T47D (cell line): Measurements from ENCODE around the gene OR4C16.

Source experiments
- DNase-seq, 2 experiments: peaks; one replicate each; pipeline versions ENCODE4 v3.0.0 to v3.0.0-alpha.2; 2011 to 2012; ENCODE audit warnings: low read depth in 1 of 2, low spot score in 1 of 2
- JUND ChIP-seq: IDR thresholded peaks from 2 replicates; pipeline ENCODE4 v1.6.1; 2012; ENCODE audit warnings: low read depth
- in situ Hi-C: cut with HindIII; loops from 2 replicates; pipeline ENCODE4 v1.10.0; 2016; ENCODE audit warnings: low sequenced_read_pairs, low pct_unique_long_range_greater_than_20kb

OR4C16 gene, protein sequence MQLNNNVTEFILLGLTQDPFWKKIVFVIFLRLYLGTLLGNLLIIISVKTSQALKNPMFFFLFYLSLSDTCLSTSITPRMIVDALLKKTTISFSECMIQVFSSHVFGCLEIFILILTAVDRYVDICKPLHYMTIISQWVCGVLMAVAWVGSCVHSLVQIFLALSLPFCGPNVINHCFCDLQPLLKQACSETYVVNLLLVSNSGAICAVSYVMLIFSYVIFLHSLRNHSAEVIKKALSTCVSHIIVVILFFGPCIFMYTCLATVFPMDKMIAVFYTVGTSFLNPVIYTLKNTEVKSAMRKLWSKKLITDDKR

DNA sequence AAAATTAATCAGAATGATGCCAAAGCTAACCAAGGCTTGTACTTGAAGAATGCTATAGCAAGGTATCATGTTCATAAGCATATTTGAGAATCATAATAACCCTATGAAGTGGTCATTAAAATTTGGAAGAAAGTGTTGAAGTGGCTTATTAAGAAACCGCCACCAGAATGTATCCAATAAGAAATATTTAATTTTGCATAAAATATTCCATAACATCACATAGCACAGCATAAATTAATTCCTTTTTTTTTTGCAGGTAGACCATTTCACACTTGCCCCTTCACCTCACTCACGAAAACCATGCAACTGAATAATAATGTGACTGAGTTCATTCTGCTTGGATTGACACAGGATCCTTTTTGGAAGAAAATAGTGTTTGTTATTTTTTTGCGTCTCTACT, at the start of gene OR4C16:
Gene OR4C16, plus strand, starts transcription at position 301 of the 400 bp plus-strand sequence. Its CDS starts 0 bp downstream, at position 301.
- DNase-seq = no peak
- TF ChIP-seq JUND = no peak
- in situ Hi-C loops = no loop called here

DNA sequence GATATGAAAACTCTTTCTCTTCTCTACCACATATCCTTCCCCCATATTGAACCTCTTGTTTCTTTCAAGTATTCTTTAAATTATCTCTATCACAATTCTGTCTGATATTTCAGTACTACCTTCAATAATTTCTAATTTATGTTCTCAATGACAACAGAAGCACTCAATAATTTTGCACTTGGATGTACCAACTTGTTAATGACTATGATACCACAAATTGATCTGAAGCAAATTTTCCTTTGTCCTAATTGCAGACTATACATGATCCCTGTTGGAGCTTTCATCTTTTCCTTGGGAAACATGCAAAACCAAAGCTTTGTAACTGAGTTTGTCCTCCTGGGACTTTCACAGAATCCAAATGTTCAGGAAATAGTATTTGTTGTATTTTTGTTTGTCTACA, 17.8 kb upstream of the OR4C16 start, which contains the start of gene OR4C15:
Gene OR4C15, plus strand, starts transcription at position 301 of the 400 bp plus-strand sequence. Its CDS starts 0 bp downstream, at position 301.
- in situ Hi-C loops = no loop called here
- TF ChIP-seq JUND = no peak
- DNase-seq = no peak

DNA sequence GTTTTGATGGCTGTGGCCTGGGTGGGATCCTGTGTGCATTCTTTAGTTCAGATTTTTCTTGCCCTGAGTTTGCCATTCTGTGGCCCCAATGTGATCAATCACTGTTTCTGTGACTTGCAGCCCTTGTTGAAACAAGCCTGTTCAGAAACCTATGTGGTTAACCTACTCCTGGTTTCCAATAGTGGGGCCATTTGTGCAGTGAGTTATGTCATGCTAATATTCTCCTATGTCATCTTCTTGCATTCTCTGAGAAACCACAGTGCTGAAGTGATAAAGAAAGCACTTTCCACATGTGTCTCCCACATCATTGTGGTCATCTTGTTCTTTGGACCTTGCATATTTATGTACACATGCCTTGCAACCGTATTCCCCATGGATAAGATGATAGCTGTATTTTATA, 620 bp downstream of the OR4C16 start:
- TF ChIP-seq JUND = no peak
- in situ Hi-C loops = no loop called here
- DNase-seq = no peak

DNA sequence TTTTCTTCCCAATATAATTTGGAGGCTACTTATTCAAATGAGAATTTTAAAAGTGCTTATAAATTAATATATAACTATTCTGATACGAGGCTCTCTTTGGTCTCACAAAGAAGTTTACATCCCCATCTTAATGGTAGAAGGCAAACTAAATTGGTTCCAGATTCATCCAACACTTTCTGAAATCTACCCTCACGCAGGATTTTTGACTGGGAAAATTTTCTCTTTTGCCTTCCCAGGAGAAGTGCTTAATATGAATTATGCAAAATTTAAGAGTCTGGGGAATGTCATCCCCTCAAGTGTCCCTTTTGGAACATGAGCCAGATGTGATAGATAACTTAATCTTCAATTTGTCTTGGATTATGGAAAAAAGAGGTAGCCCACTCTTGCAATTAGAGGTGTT, 35.6 kb downstream of the OR4C16 start, which contains the start of gene OR4C11:
Gene OR4C11, minus strand, starts transcription at position 101 of the 400 bp plus-strand sequence. CDS start 3,272 bp downstream, outside the sequence.
- no peak for TF ChIP-seq JUND
- no peak for DNase-seq
- in situ Hi-C loops = no loop called here
